Measurements from ENCODE around the gene CELF3.
"Not testable (repeated sequence)": the region's sequence is repeated elsewhere in the genome, so short reads cannot be mapped to it uniquely, and the experiment has no call there.

The CELF3 gene

GRCh38 chr1:151703813-151704212 lies 12.8 kb downstream of the CELF3 start:
- DNase-seq (ENCODE audit: low read depth, low spot score), result no peak

- no peak for DNase-seq (ENCODE audit: low read depth, low spot score)
Measured at GRCh38 chr1:151702936-151703335, 13.7 kb downstream of the CELF3 start.

- DNase-seq (ENCODE audit: low read depth, low spot score), result no peak
Measured at GRCh38 chr1:151701515-151701914, 15.1 kb downstream of the CELF3 start.

- peak; percentile 60 for DNase-seq (ENCODE audit: low read depth, low spot score)
Measured at GRCh38 chr1:151693057-151693651, 23.4 kb downstream of the CELF3 start.

GRCh38 chr1:151692226-151692625 lies 24.4 kb downstream of the CELF3 start:
- no peak for DNase-seq (ENCODE audit: low read depth, low spot score)

GRCh38 chr1:151689494-151689893 lies 27.1 kb downstream of the CELF3 start:
- DNase-seq (ENCODE audit: low read depth, low spot score), result no peak

GRCh38 chr1:151686561-151686960 lies 30.0 kb downstream of the CELF3 start:
- DNase-seq (ENCODE audit: low read depth, low spot score), result no peak

- no peak for DNase-seq (ENCODE audit: low read depth, low spot score)
Measured at GRCh38 chr1:151684128-151684527, 32.5 kb downstream of the CELF3 start.

- DNase-seq (ENCODE audit: low read depth, low spot score), result not testable (repeated sequence)
Measured at GRCh38 chr1:151682901-151683300, 33.7 kb downstream of the CELF3 start.

GRCh38 chr1:151681923-151682322 lies 34.7 kb downstream of the CELF3 start:
- DNase-seq (ENCODE audit: low read depth, low spot score), result no peak

- peak; percentile 81 for DNase-seq (ENCODE audit: low read depth, low spot score)
Measured at GRCh38 chr1:151680826-151681225, 35.8 kb downstream of the CELF3 start.

- peak; percentile 15 for DNase-seq (ENCODE audit: low read depth, low spot score)
Measured at GRCh38 chr1:151680391-151680790, 36.2 kb downstream of the CELF3 start.

- no peak for DNase-seq (ENCODE audit: low read depth, low spot score)
Measured at GRCh38 chr1:151673407-151673806, 43.2 kb downstream of the CELF3 start.

- DNase-seq (ENCODE audit: low read depth, low spot score), result not testable (repeated sequence)
Measured at GRCh38 chr1:151670036-151670675, 46.4 kb downstream of the CELF3 start.

- DNase-seq (ENCODE audit: low read depth, low spot score), result no peak
Measured at GRCh38 chr1:151668090-151668489, 48.5 kb downstream of the CELF3 start.

- no peak for DNase-seq (ENCODE audit: low read depth, low spot score)
Measured at GRCh38 chr1:151661751-151662150, 54.9 kb downstream of the CELF3 start.

- no peak for DNase-seq (ENCODE audit: low read depth, low spot score)
Measured at GRCh38 chr1:151655371-151655770, 61.2 kb downstream of the CELF3 start.

- no peak for DNase-seq (ENCODE audit: low read depth, low spot score)
Measured at GRCh38 chr1:151653397-151653796, 63.2 kb downstream of the CELF3 start.

All from astrocyte of the hippocampus (primary cell).